A673 (cell line): ENCODE results near the gene PDE11A. TPM values are rescaled to one million over a fixed set of nuclear protein-coding genes. Genes with fewer than 3 reads are reported as not detected.

ENCODE experiments used
- BruUV-seq: library from RNA; stranded (reverse); fragments of 400-500 nt; replicated peaks from 2 replicates; lab custom pipeline; 2021; lab: Mats Ljungman, UMichigan
- CTCF ChIA-PET: fragments of 300-600 bp; sonication (Branson Sonifier 250); formaldehyde crosslinking; loops from one replicate; lab custom pipeline; 2022; ENCODE audit warnings: antibody characterized with exemption; lab: Charles Lee
- POLR2A ChIA-PET: fragments of 300-600 bp; sonication (Branson Sonifier 250); formaldehyde crosslinking; loops from one replicate; lab custom pipeline; 2022; ENCODE audit warnings: antibody characterized with exemption; ENCODE audit not compliant: low non-redundant PET; lab: Charles Lee
- DNase-seq: peaks from one replicate; pipeline ENCODE4 v3.0.0-alpha.2; 2015; ENCODE audit warnings: low spot score
- H3K27ac ChIP-seq: fragments of 200-600 bp; sonication (generic); 2 replicates; pipeline ENCODE4 v1.5.1; 2016; ENCODE audit warnings: mixed run types, low read depth, mild to moderate bottlenecking, mixed read lengths, antibody characterized with exemption, low read length; ENCODE audit not compliant: poor library complexity, severe bottlenecking
- H3K27me3 ChIP-seq: fragments of 200-600 bp; sonication (generic); replicated peaks from 2 replicates; pipeline ENCODE4 v1.6.1; 2017; ENCODE audit warnings: mixed run types, low read depth, mild to moderate bottlenecking, mixed read lengths, antibody characterized with exemption, low read length; ENCODE audit not compliant: insufficient read depth, poor library complexity
- H3K36me3 ChIP-seq: fragments of 200-600 bp; sonication (generic); 2 replicates; pipeline ENCODE4 v1.6.1; 2016; ENCODE audit warnings: mixed run types, mild to moderate bottlenecking, mixed read lengths, antibody characterized with exemption, low read length; ENCODE audit not compliant: insufficient read depth, poor library complexity, severe bottlenecking
- H3K4me1 ChIP-seq: fragments of 200-600 bp; sonication (generic); 2 replicates; pipeline ENCODE4 v1.6.1; 2017; ENCODE audit warnings: mixed run types, mild to moderate bottlenecking, mixed read lengths, antibody characterized with exemption, low read length; ENCODE audit not compliant: insufficient read depth, poor library complexity, severe bottlenecking
- H3K4me3 ChIP-seq: fragments of 200-600 bp; sonication (generic); 2 replicates; pipeline ENCODE4 v1.5.1; 2016; ENCODE audit warnings: low read depth, mixed run types, mild to moderate bottlenecking, mixed read lengths, low read length; ENCODE audit not compliant: poor library complexity, severe bottlenecking
- H3K9me3 ChIP-seq: fragments of 200-600 bp; sonication (generic); 2 replicates; pipeline ENCODE4 v1.6.1; 2016; ENCODE audit warnings: mixed run types, low read depth, mild to moderate bottlenecking, mixed read lengths, antibody characterized with exemption, low read length; ENCODE audit not compliant: poor library complexity, severe bottlenecking
- CTCF ChIP-seq: fragments of 300-800, 200-600 bp; sonication (generic); conservative IDR thresholded peaks from 2 replicates; pipeline ENCODE4 v1.5.1; 2017; ENCODE audit warnings: low read depth, mild to moderate bottlenecking, antibody characterized with exemption, low read length, moderate library complexity, mixed read lengths
- EZH2 ChIP-seq: fragments of 200-600 bp; sonication (generic); IDR thresholded peaks from 2 replicates; pipeline ENCODE4 v1.6.1; 2017; ENCODE audit warnings: borderline replicate concordance, low read depth, mild to moderate bottlenecking, mixed read lengths, antibody characterized with exemption, low read length; ENCODE audit not compliant: poor library complexity, severe bottlenecking
- intact Hi-C: fragments of 100-400 bp; cut with micrococcal nuclease; formaldehyde crosslinking; loops from one replicate; pipeline ENCODE4 v1.10.0; 2022; ENCODE audit not compliant: unreplicated experiment
- total RNA-seq: library from RNA; stranded (reverse); gene quantifications from 2 replicates; pipeline ENCODE4 v1.2.3, GENCODE V29; 2021

PDE11A gene
- total RNA-seq, 1 experiment from 2014 or later: not detected

GRCh38 chr2:177711483-177712265 is 360.9 kb downstream of the PDE11A start:
- POLR2A ChIA-PET: no interaction called here
- no peak overlapping the region for H3K4me3 ChIP-seq

GRCh38 chr2:177710889-177711288 is 361.7 kb downstream of the PDE11A start:
- DNase-seq: no peak
- Histone ChIP-seq H3K27ac (no peak overlapping the region), H3K9me3 (no peaks in the 10 kb centered on the region), H3K36me3 (no peaks in the 10 kb centered on the region), H3K27me3 (no peaks in the 10 kb centered on the region), H3K4me1 (no peaks in the 10 kb centered on the region), H3K4me3 (no peak overlapping the region)
- CTCF ChIA-PET: no interaction called here
- TF ChIP-seq EZH2 (no peak), CTCF (no peak)
- POLR2A ChIA-PET: no interaction called here
- BruUV-seq: no TSS peak
- intact Hi-C loops: no loop called here

More at GRCh38 chr2:177711483-177712265, 360.9 kb downstream of the PDE11A start:
- intact Hi-C loops: no loop called here
- BruUV-seq: no TSS peak
- CTCF ChIA-PET: no interaction called here
- no peak for DNase-seq
- Histone ChIP-seq H3K9me3 (no peaks in the 10 kb centered on the region), H3K27ac (no peak overlapping the region), H3K4me1 (no peaks in the 10 kb centered on the region), H3K27me3 (no peaks in the 10 kb centered on the region), H3K36me3 (no peaks in the 10 kb centered on the region)
- no peak for TF ChIP-seq CTCF
- TF ChIP-seq EZH2: no peak

DNA sequence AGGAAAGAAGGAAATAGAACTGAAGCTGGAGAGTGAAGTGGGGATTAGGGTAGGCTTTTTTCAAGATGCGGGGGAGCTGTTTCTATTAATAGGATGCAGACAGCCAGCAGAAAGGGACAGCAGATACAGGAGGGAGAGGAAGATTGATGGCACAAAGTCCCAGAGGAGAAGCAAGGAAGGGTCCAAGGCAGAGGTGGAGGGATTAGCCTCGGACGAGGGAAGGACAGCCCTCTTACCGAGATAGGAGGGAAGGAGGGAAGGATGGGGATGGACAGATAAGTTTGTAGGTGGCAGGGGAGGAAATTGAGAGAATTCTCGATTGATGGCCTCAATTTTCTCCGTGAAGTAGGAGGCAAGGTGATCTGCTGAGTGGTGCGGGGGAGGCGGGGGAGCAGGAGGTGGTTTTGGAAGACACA is 362.6 kb downstream of the PDE11A start:
- ChIA-PET CTCF (no interaction called here), POLR2A (no interaction called here)
- DNase-seq: no peak
- Histone ChIP-seq H3K36me3 (no peaks in the 10 kb centered on the region), H3K9me3 (no peaks in the 10 kb centered on the region), H3K4me1 (no peaks in the 10 kb centered on the region), H3K27ac (no peak overlapping the region), H3K27me3 (no peaks in the 10 kb centered on the region), H3K4me3 (no peak overlapping the region)
- no peak for TF ChIP-seq CTCF
- no peak for TF ChIP-seq EZH2
- intact Hi-C loops: no loop called here
- no TSS peak for BruUV-seq
